Upper lobe of right lung (tissue), 1 donor: ENCODE data around the gene FYTTD1. TPM values are rescaled to one million over a fixed set of nuclear protein-coding genes. Genes with fewer than 3 reads are reported as not detected.

ENCODE experiments used
- ATAC-seq: fragments of 200-7000 bp; cut with Tn5 transposase; one replicate; pipeline ENCODE4 v1.9.1; 2020; ENCODE audit warnings: mild to moderate bottlenecking, moderate library complexity
- DNase-seq: peaks from one replicate; pipeline ENCODE4 v3.0.0-alpha.2; 2020
- H3K27ac ChIP-seq: fragments of 200-600 bp; one replicate; pipeline ENCODE4 v1.8.0; 2022
- H3K27me3 ChIP-seq: fragments of 200-600 bp; one replicate; pipeline ENCODE4 v1.8.0; 2022; ENCODE audit warnings: mild to moderate bottlenecking
- H3K36me3 ChIP-seq: fragments of 200-600 bp; one replicate; pipeline ENCODE4 v1.8.0; 2022
- H3K4me1 ChIP-seq: fragments of 200-600 bp; one replicate; pipeline ENCODE4 v1.8.0; 2022
- H3K4me3 ChIP-seq: fragments of 200-600 bp; one replicate; pipeline ENCODE4 v1.8.0; 2022; ENCODE audit warnings: mild to moderate bottlenecking
- H3K9me3 ChIP-seq: fragments of 200-600 bp; one replicate; pipeline ENCODE4 v1.8.0; 2022
- intact Hi-C: fragments of 100-400 bp; cut with DNase I; formaldehyde crosslinking; loops from one replicate; pipeline ENCODE4 v1.11.0; 2022
- total RNA-seq: library from RNA; stranded (reverse); fragmentation: NEBNext Ultra II Directional; extraction: Animal tissue kit (Norgen Biotek cat#: 25700); gene quantifications from one replicate; pipeline ENCODE4 v1.2.1, GENCODE V29; 2021
- TF ChIP-seq, protein P1 (sequence below): fragments of 200-600 bp; IDR thresholded peaks from one replicate; pipeline ENCODE4 v1.8.0; 2022; ENCODE audit warnings: antibody characterized with exemption
- donor health status: DM: no; HTN: yes; CAD: no; lungs with severe emphysema.

Gene FYTTD1
- total RNA-seq, 1 donor from 2014 or later = 46.8 TPM

DNA sequence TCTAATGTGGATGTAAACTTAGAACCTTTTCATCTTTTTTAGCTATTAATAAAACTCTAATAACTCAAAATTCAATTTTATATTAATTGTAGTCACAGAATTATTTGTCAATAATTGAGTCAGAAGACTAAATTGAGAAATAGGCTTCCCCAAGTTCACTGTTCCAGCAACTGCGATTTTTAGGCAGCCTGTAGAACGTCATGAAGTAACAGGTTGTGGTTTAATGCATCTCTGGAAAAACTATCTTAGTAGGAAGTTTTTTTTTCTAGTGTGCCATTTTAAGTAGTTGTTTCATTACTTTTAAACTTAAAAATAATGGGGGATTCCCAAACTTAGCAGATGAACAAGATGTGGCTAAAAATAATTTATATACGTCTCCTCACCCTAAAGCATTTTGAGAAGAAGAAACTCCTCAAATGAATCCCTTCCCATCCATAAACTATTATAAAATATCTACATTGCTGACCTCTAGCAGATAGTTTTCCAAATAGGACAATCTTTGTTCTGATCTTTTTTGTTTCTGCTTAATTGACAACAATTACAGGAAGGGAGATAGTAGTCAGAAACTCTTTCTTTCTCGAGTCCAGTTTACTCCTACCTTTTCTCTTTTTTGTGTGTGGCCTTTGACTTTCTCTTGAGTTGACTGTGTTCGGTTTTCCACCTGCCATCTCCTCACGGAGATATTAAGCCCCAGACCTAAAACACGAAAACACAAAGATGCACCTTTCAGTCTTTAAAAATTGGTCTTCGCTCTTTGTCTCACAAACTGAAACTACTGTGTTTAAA lies 84.4 kb downstream of the FYTTD1 start:
- Histone ChIP-seq H3K9me3 (no peaks in the 10 kb centered on the region), H3K27ac (no peak overlapping the region), H3K4me3 (no peak overlapping the region), H3K27me3 (no peaks in the 10 kb centered on the region), H3K4me1 (no peaks in the 10 kb centered on the region), H3K36me3 (peaks cover 84% of the 10 kb centered on the region)
- TF ChIP-seq, protein P1, sequence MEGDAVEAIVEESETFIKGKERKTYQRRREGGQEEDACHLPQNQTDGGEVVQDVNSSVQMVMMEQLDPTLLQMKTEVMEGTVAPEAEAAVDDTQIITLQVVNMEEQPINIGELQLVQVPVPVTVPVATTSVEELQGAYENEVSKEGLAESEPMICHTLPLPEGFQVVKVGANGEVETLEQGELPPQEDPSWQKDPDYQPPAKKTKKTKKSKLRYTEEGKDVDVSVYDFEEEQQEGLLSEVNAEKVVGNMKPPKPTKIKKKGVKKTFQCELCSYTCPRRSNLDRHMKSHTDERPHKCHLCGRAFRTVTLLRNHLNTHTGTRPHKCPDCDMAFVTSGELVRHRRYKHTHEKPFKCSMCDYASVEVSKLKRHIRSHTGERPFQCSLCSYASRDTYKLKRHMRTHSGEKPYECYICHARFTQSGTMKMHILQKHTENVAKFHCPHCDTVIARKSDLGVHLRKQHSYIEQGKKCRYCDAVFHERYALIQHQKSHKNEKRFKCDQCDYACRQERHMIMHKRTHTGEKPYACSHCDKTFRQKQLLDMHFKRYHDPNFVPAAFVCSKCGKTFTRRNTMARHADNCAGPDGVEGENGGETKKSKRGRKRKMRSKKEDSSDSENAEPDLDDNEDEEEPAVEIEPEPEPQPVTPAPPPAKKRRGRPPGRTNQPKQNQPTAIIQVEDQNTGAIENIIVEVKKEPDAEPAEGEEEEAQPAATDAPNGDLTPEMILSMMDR = no peak
- ATAC-seq = no peak
- DNase-seq = no peak
- intact Hi-C loops = no loop called here

DNA sequence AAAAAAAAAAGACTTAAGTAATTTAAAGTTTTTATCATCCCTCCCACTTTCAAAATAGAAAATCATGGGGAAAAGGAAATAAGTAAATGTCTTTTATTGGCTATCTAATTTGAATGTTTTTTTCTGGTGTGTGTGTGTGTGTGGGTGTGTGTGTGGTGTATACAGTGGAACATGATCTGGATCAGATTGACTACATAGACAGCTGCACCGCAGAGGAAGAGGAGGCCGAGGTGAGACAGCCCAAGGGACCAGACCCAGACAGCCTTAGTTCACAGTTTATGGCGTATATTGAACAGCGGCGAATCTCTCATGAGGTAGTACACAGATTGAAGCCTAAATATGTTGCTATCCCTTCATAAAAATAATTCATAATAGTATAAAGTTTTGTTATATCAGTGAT lies 85.8 kb downstream of the FYTTD1 start:
- intact Hi-C loops = no loop called here
- H3K36me3 ChIP-seq = peaks cover 93% of the 10 kb centered on the region
- H3K4me1 ChIP-seq = no peaks in the 10 kb centered on the region
- no peak overlapping the region for H3K4me3 ChIP-seq
- DNase-seq (no peak), ATAC-seq (no peak)
- H3K27me3 ChIP-seq = no peaks in the 10 kb centered on the region
- H3K9me3 ChIP-seq = no peaks in the 10 kb centered on the region
- no peak overlapping the region for H3K27ac ChIP-seq
- TF ChIP-seq, protein P1 = no peak

DNA sequence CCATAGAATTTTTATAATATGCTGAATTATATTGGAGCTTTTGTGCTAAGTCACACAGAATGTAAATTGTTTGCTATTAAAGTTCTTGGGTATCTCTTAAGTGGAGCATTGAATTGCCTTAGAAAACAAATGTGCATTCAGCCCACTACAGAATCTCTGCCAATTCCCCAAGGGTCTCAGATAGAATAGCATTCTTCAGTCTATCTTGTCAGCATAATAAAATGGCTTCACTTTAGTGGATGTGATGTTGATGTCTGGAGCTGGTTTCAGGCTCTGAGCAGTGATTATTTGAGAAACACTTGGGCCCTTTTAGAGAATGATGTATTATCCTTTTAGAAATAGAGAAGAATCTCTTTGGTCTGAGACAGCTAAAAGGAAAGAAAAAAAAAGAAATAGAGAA lies 86.6 kb downstream of the FYTTD1 start:
- H3K36me3 ChIP-seq = peaks cover 93% of the 10 kb centered on the region
- no peaks in the 10 kb centered on the region for H3K4me1 ChIP-seq
- DNase-seq (no peak), ATAC-seq (no peak)
- H3K9me3 ChIP-seq = no peaks in the 10 kb centered on the region
- no peak overlapping the region for H3K27ac ChIP-seq
- no peak overlapping the region for H3K4me3 ChIP-seq
- intact Hi-C loops = no loop called here
- TF ChIP-seq, protein P1 = no peak
- H3K27me3 ChIP-seq = no peaks in the 10 kb centered on the region

Other genes starting within 250 kb of the FYTTD1 start
- 12.5 TPM for gene BDH1, start 193.9 kb upstream of the FYTTD1 start, total RNA-seq
- 35.2 TPM for gene RUBCN, start 13.0 kb upstream of the FYTTD1 start, total RNA-seq
- 43.5 TPM for gene LRCH3, start 41.4 kb downstream of the FYTTD1 start, total RNA-seq
- gene RPL35A, start 200.3 kb downstream of the FYTTD1 start, total RNA-seq = 723 TPM
- gene LMLN, start 210.3 kb downstream of the FYTTD1 start, total RNA-seq = 7.3 TPM